A549 (cell line): ENCODE measurements around the gene JAKMIP1. TPM values are rescaled to one million over a fixed set of nuclear protein-coding genes. Genes with fewer than 3 reads are reported as not detected.

Experiments
- ATAC-seq, 2 experiments: fragments of 200-7000 bp in 1 of 2; fragments of >200 bp in 1 of 2; cut with Nextera tagmentation in 1 of 2; cut with Tn5 transposase in 1 of 2; 3 replicates each; pipeline versions ENCODE4 v1.8.0 to v1.9.1; 2018 to 2020; ENCODE audit warnings: mild to moderate bottlenecking in 1 of 2, moderate library complexity in 1 of 2
- CTCF ChIA-PET: fragments of 300-600 bp; sonication (Branson Sonifier 250); formaldehyde crosslinking; extraction: SDS; loops from one replicate; lab custom pipeline; 2021; ENCODE audit warnings: antibody characterized with exemption, inconsistent platforms; lab: Yijun Ruan, JAX
- POLR2A ChIA-PET: fragments of 350-600 bp; formaldehyde crosslinking; extraction: SDS; loops from one replicate; lab custom pipeline; 2021; ENCODE audit warnings: antibody characterized with exemption, inconsistent platforms; lab: Yijun Ruan, JAX
- DNase-seq, 2 experiments: peaks; one replicate each; pipeline versions ENCODE4 v3.0.0 to v3.0.0-alpha.2; 2011 to 2016; ENCODE audit warnings: low read depth in 1 of 2, low spot score in 1 of 2
- FAIRE-seq: peaks from 2 replicates; lab custom pipeline; 2011; peaks lifted over from hg19 to GRCh38; lab: Jason Lieb, UNC
- H3K27ac ChIP-seq, 2 experiments: fragments of >200 bp; sonication (Bioruptor Twin); formaldehyde crosslinking; 3 replicates each; pipeline ENCODE4 v1.5.1; 2016 to 2017
- H3K4me1 ChIP-seq: fragments of >200 bp; sonication (Bioruptor Twin); formaldehyde crosslinking; 3 replicates; pipeline ENCODE4 v1.6.1; 2016
- H3K4me2 ChIP-seq: fragments of >200 bp; sonication (Bioruptor Twin); formaldehyde crosslinking; 3 replicates; pipeline ENCODE4 v1.6.1; 2016
- H3K4me3 ChIP-seq: fragments of >200 bp; sonication (Bioruptor Twin); formaldehyde crosslinking; 3 replicates; pipeline ENCODE4 v1.5.1; 2016
- H3K9me3 ChIP-seq: fragments of >200 bp; sonication (Bioruptor Twin); formaldehyde crosslinking; 3 replicates; pipeline ENCODE4 v1.6.1; 2016
- BHLHE40 ChIP-seq: IDR thresholded peaks from 2 replicates; pipeline ENCODE4 v1.6.1; 2012; ENCODE audit warnings: low read depth, low read length, inconsistent platforms
- CBX2 ChIP-seq: fragments of 200-600 bp; sonication (generic); IDR thresholded peaks from 2 replicates; pipeline ENCODE4 v1.6.1; 2016; ENCODE audit warnings: low read depth, mild to moderate bottlenecking, borderline replicate concordance
- CBX8 ChIP-seq: fragments of 200-600 bp; sonication (generic); IDR thresholded peaks from 2 replicates; pipeline ENCODE4 v1.6.1; 2016
- CHD2 ChIP-seq: fragments of 150-350 bp; IDR thresholded peaks from 2 replicates; pipeline ENCODE4 v1.6.1; 2014; ENCODE audit warnings: low read length; ENCODE audit not compliant: partially characterized antibody
- EHF ChIP-seq: fragments of 250-450 bp; sonication (Bioruptor Pico); IDR thresholded peaks from 2 replicates; pipeline ENCODE4 v1.5.0; 2020; ENCODE audit warnings: mild to moderate bottlenecking
- ELK1 ChIP-seq: fragments of 150-350 bp; IDR thresholded peaks from 2 replicates; pipeline ENCODE4 v1.6.1; 2014; ENCODE audit warnings: low read depth, mild to moderate bottlenecking, low read length
- FOSL2 ChIP-seq, 2 experiments: fragments of 450-650 bp in 1 of 2; fragments of >200 bp in 1 of 2; sonication (Bioruptor Twin) in 1 of 2; formaldehyde crosslinking; IDR thresholded peaks; 2 replicates each; pipeline versions ENCODE4 v1.5.0 to v1.6.1; 2016 to 2020; ENCODE audit warnings: mild to moderate bottlenecking in 1 of 2, moderate library complexity in 1 of 2
- FOXS1 ChIP-seq: fragments of 250-450 bp; sonication (Bioruptor Pico); IDR thresholded peaks from 2 replicates; pipeline ENCODE4 v1.5.0; 2020; ENCODE audit warnings: mild to moderate bottlenecking, moderate library complexity
- HDAC2 ChIP-seq: fragments of 200-600 bp; sonication (generic); IDR thresholded peaks from 2 replicates; pipeline ENCODE4 v1.6.1; 2016
- HMGXB4 ChIP-seq: fragments of 250-450 bp; sonication (Bioruptor Pico); IDR thresholded peaks from 2 replicates; pipeline ENCODE4 v1.5.0; 2021; ENCODE audit warnings: mild to moderate bottlenecking, moderate library complexity, borderline replicate concordance
- HOXA7 ChIP-seq: fragments of 250-450 bp; sonication (Bioruptor Pico); IDR thresholded peaks from 2 replicates; pipeline ENCODE4 v1.5.0; 2020; ENCODE audit warnings: mild to moderate bottlenecking, moderate library complexity
- HOXB13 ChIP-seq: fragments of 250-450 bp; sonication (Bioruptor Pico); IDR thresholded peaks from 2 replicates; pipeline ENCODE4 v1.5.0; 2020; ENCODE audit warnings: low read depth, mild to moderate bottlenecking, moderate library complexity
- HOXB5 ChIP-seq: fragments of 250-450 bp; sonication (Bioruptor Pico); IDR thresholded peaks from 2 replicates; pipeline ENCODE4 v1.5.0; 2020; ENCODE audit warnings: mild to moderate bottlenecking, moderate library complexity
- JUNB ChIP-seq: fragments of >200 bp; sonication (Bioruptor Twin); formaldehyde crosslinking; IDR thresholded peaks from 2 replicates; pipeline ENCODE4 v1.6.1; 2016
- KDM5A ChIP-seq: fragments of 200-600 bp; sonication (generic); IDR thresholded peaks from 2 replicates; pipeline ENCODE4 v1.6.1; 2016; ENCODE audit warnings: antibody characterized with exemption, mild to moderate bottlenecking
- MYC ChIP-seq: IDR thresholded peaks from 2 replicates; pipeline ENCODE4 v1.6.1; 2012; ENCODE audit warnings: mild to moderate bottlenecking, inconsistent platforms, low read length, improper control_type of control experiment, borderline replicate concordance
- NFE2L2 ChIP-seq: fragments of 150-350 bp; conservative IDR thresholded peaks from 2 replicates; pipeline ENCODE4 v1.6.1; 2014; ENCODE audit warnings: low read length
- NPAS2 ChIP-seq: fragments of 250-450 bp; sonication (Bioruptor Pico); IDR thresholded peaks from 2 replicates; pipeline ENCODE4 v1.8.0; 2022; ENCODE audit warnings: mild to moderate bottlenecking, moderate library complexity, borderline replicate concordance
- POLR2A ChIP-seq: IDR thresholded peaks from 2 replicates; pipeline ENCODE4 v1.6.1; 2012; ENCODE audit warnings: mild to moderate bottlenecking, low read length
- POLR2AphosphoS2 ChIP-seq: conservative IDR thresholded peaks from 2 replicates; pipeline ENCODE4 v1.6.1; 2012; ENCODE audit warnings: low read length, improper control_type of control experiment, inconsistent platforms
- RARB ChIP-seq: fragments of 250-450 bp; sonication (Bioruptor Pico); IDR thresholded peaks from 2 replicates; pipeline ENCODE4 v1.8.0; 2021; ENCODE audit warnings: mild to moderate bottlenecking, moderate library complexity
- RNF2 ChIP-seq: fragments of 200-600 bp; sonication (generic); IDR thresholded peaks from 2 replicates; pipeline ENCODE4 v1.6.1; 2016; ENCODE audit warnings: low read depth, mild to moderate bottlenecking, antibody characterized with exemption, moderate library complexity, borderline replicate concordance
- TFCP2L1 ChIP-seq: fragments of 250-450 bp; sonication (Bioruptor Pico); IDR thresholded peaks from 2 replicates; pipeline ENCODE4 v1.5.0; 2021; ENCODE audit warnings: mild to moderate bottlenecking
- TP53 ChIP-seq: fragments of 250-450 bp; sonication (Bioruptor Pico); IDR thresholded peaks from 2 replicates; pipeline ENCODE4 v1.5.0; 2021; ENCODE audit warnings: mild to moderate bottlenecking, moderate library complexity
- USF2 ChIP-seq: fragments of 450-650 bp; IDR thresholded peaks from 2 replicates; pipeline ENCODE4 v1.6.1; 2014; ENCODE audit warnings: antibody characterized with exemption
- WGBS: methylation state at CpG from one replicate; pipeline ENCODE4 v1.1.6; 2017; ENCODE audit errors: missing lambda C conversion rate; 5-methylcytosine and 5-hydroxymethylcytosine counted together
- polyA plus RNA-seq, 4 experiments: library from polyadenylated mRNA; depleted of rRNA in 3 of 4; stranded (reverse); fragments of >200 nt; fragmentation: RNase III in 1 of 4; extraction: RNeasy Plus Mini Kit Qiagen cat#74134 plus additional on column Dnase treatment in 1 of 4; gene quantifications; 2 replicates in 3 of 4; 3 replicates in 1 of 4; pipeline ENCODE4 v1.2.3, GENCODE V29; 2011 to 2017
- TF ChIP-seq, protein P1 (sequence below): IDR thresholded peaks from 2 replicates; pipeline ENCODE4 v1.6.1; 2012; ENCODE audit warnings: low read depth, borderline replicate concordance

Gene JAKMIP1
- polyA plus RNA-seq, 2 of the 4 experiments (the other 2 are of a cell fraction): not detected

DNA sequence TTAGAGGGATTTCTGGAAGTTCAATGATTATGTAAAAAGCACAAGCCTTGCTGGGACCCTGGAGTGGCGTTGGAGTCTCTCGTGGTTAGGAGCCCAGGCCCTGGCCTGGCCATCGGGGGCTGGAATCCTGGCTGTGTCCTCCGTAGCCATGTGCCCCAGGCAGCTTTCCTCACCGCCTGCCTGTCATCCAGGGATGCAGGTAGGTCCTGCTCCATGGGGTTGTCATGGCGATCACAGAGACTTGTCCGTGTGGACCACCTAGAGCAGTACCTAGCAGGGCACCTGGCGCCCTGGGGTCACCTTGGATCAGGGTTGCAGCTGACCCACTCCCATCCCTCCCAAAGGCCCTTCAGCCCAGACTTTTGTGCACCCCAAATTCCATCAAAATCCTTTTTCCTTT, 39.1 kb upstream of the JAKMIP1 start:
- DNase-seq (no peak), FAIRE-seq (no peak)
- WGBS: 52% methylated on average over 8 of the region's 8 CpGs
- H3K27ac ChIP-seq: no peak overlapping the region
- no peaks in the 10 kb centered on the region for H3K9me3 ChIP-seq
- CTCF ChIA-PET: interaction anchor here (0.7 kb wide), 1 partner anchor 11 kb away, joined by 3 read pairs; no protein-coding TSS in a partner anchor
- no peaks in the 10 kb centered on the region for H3K4me1 ChIP-seq
- POLR2A ChIA-PET: no interaction called here
- no peak overlapping the region for H3K4me3 ChIP-seq
- TF ChIP-seq POLR2AphosphoS2 (no peak), MYC (no peak), RNF2 (no peak), JUNB (no peak), FOXS1 (no peak), TP53 (CRISPR knock-in tag) (no peak), BHLHE40 (no peak), KDM5A (no peak), EHF (CRISPR knock-in tag) (no peak), FOSL2 (IDR thresholded peaks at IDR 0.05) (no peak), FOSL2 (CRISPR knock-in tag; IDR thresholded peaks at IDR 0.05) (no peak), RARB (no peak), NPAS2 (no peak), HOXB13 (no peak), POLR2A (no peak), CHD2 (no peak)
- TF ChIP-seq, protein P1, sequence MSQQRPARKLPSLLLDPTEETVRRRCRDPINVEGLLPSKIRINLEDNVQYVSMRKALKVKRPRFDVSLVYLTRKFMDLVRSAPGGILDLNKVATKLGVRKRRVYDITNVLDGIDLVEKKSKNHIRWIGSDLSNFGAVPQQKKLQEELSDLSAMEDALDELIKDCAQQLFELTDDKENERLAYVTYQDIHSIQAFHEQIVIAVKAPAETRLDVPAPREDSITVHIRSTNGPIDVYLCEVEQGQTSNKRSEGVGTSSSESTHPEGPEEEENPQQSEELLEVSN: no peak
- TF ChIP-seq, all 56 proteins: peak for 0
- ATAC-seq: no peak
- H3K4me2 ChIP-seq: no peak overlapping the region

- WGBS: 51% methylated on average over 12 of the region's 12 CpGs
- Histone ChIP-seq H3K27ac (no peak overlapping the region), H3K9me3 (no peaks in the 10 kb centered on the region), H3K4me3 (no peak overlapping the region), H3K4me1 (no peaks in the 10 kb centered on the region)
- ChIA-PET POLR2A (no interaction called here), CTCF (no interaction called here)
- DNase-seq (no peak), FAIRE-seq (no peak), ATAC-seq (no peak)
- no peak for TF ChIP-seq HMGXB4 (CRISPR knock-in tag)
- no peak for TF ChIP-seq CBX2
- TF ChIP-seq POLR2AphosphoS2: no peak
- TF ChIP-seq NFE2L2: no peak
- TF ChIP-seq KDM5A: no peak
- no peak for TF ChIP-seq CBX8
- TF ChIP-seq ELK1: no peak
- no peak for TF ChIP-seq HOXB5 (CRISPR knock-in tag)
- TF ChIP-seq RARB: no peak
- no peak for TF ChIP-seq NPAS2
- TF ChIP-seq TFCP2L1: no peak
- no peak for TF ChIP-seq USF2
- TF ChIP-seq HDAC2: no peak
- TF ChIP-seq HOXA7: no peak
- TF ChIP-seq, all 56 proteins: peak for 0
- H3K4me2 ChIP-seq: no peak overlapping the region
Measured at GRCh38 chr4:6236816-6237390, 36.6 kb upstream of the JAKMIP1 start.
